ENCODE results near the gene ELANE. TPM values are rescaled to one million over a fixed set of nuclear protein-coding genes. Genes with fewer than 3 reads are reported as not detected.

ELANE gene
- total and polyA plus RNA-seq, 4 donors, result 0.17 to 37.4 (median 1.8) TPM

GRCh38 chr19:811506-812048, 40.5 kb upstream of the ELANE start:
- Histone ChIP-seq H3K4me3 (ENCODE audit: low read depth in 1 of 3, low read length in 3 of 3) (no peak overlapping the region), H3K4me1 (ENCODE audit: control insufficient read depth in 4 of 4, insufficient read depth in 4 of 4, low read length in 3 of 4) (no peaks in the 10 kb centered on the region), H3K9me3 (ENCODE audit: control insufficient read depth in 4 of 4, low read length in 3 of 4) (no peaks in the 10 kb centered on the region), H3K36me3 (ENCODE audit: control insufficient read depth in 4 of 4, insufficient read depth in 3 of 4, low read depth in 1 of 4, low read length in 3 of 4) (peaks cover 30 to 47% (median 39%) of the 10 kb centered on the region in 4 donors), H3K27me3 (ENCODE audit: control insufficient read depth in 4 of 4, insufficient read depth in 4 of 4, low read length in 3 of 4) (no peaks in the 10 kb centered on the region), H3K9ac (ENCODE audit: low read depth in 1 of 2, low read length in 2 of 2) (no peak overlapping the region), H3K27ac (ENCODE audit: low read depth in 1 of 2, low read length in 2 of 2) (no peak overlapping the region)
- 96% methylated on average over 20 of the region's 20 CpGs for WGBS
- TF ChIP-seq FOXA2 (IDR thresholded peaks at IDR 0.05), result no peak
- TF ChIP-seq HNF4G (IDR thresholded peaks at IDR 0.05), result no peak
- TF ChIP-seq MAX (IDR thresholded peaks at IDR 0.05), result no peak
- no peak for TF ChIP-seq ZBTB33 (IDR thresholded peaks at IDR 0.05)
- TF ChIP-seq JUND (IDR thresholded peaks at IDR 0.05), result no peak
- no peak for TF ChIP-seq ATF3 (IDR thresholded peaks at IDR 0.05)
- TF ChIP-seq NR2F2 (IDR thresholded peaks at IDR 0.05), result no peak
- TF ChIP-seq TAF1 (conservative IDR thresholded peaks at IDR 0.05), result no peak
- no peak for TF ChIP-seq FOXA1 (IDR thresholded peaks at IDR 0.05)
- no peak for TF ChIP-seq RAD21 (IDR thresholded peaks at IDR 0.05)
- TF ChIP-seq EGR1 (IDR thresholded peaks at IDR 0.05; ENCODE audit: low read depth in 2 of 2), result no peak
- TF ChIP-seq GABPA (IDR thresholded peaks at IDR 0.05 in 1 of 2, conservative IDR thresholded peaks at IDR 0.05 in 1 of 2), result no peak
- no peak for TF ChIP-seq CTCF (IDR thresholded peaks at IDR 0.05; ENCODE audit: low read depth, low read length, missing input control)
- TF ChIP-seq YY1 (IDR thresholded peaks at IDR 0.05), result no peak
- no peak for TF ChIP-seq SP1 (IDR thresholded peaks at IDR 0.05)
- TF ChIP-seq REST (IDR thresholded peaks at IDR 0.05), result no peak
- TF ChIP-seq HNF4A (conservative IDR thresholded peaks at IDR 0.05), result no peak
- no peak for TF ChIP-seq RXRA (IDR thresholded peaks at IDR 0.05)
- no peak for DNase-seq (ENCODE audit: low spot score)
